Measurements from ENCODE around the gene ARF4. TPM values are rescaled to one million over a fixed set of nuclear protein-coding genes. Genes with fewer than 3 reads are reported as not detected.
A peak's percentile ranks its signal among the peaks of the same experiment; 100 is the strongest.

Gene ARF4
- total RNA-seq, 3 donors from 2014 or later (not counting 1 experiment from before 2014, with no cell fraction given) = 88.0 to 132 (median 89.6) TPM

GRCh38 chr3:57596495-57597126 is 533 bp downstream of the ARF4 start:
- Histone ChIP-seq H3K27ac (ENCODE audit: low read length) (peak overlapping the region; percentile 89), H3K4me3 (ENCODE audit: low read length) (peak overlapping the region; percentile 72), H3K36me3 (ENCODE audit: control insufficient read depth, insufficient read depth, low read length) (no peaks in the 10 kb centered on the region), H3K4me1 (ENCODE audit: control insufficient read depth, insufficient read depth, low read length) (peaks cover 28% of the 10 kb centered on the region), H3K9me3 (ENCODE audit: control insufficient read depth, insufficient read depth, low read length) (no peaks in the 10 kb centered on the region), H3K27me3 (ENCODE audit: control insufficient read depth, insufficient read depth, low read length) (no peaks in the 10 kb centered on the region)
- Mint-ChIP-seq H3K9me3 (no peaks in the 10 kb centered on the region), H3K36me3 (no peaks in the 10 kb centered on the region), H3K4me1 (peaks cover 53 to 65% of the 10 kb centered on the region in 2 donors), H3K27ac (peak overlapping the region; percentile 99), H3K4me3 (peak overlapping the region; percentile 95), H3K27me3 (ENCODE audit: low read depth in 2 of 2) (no peaks in the 10 kb centered on the region)
- DNase-seq (peak; percentile 55 to 76), ATAC-seq (no peak)
- intact Hi-C loops (cut with micrococcal nuclease) = loop anchor here (1.0 to 2.0 kb wide), 5 partner anchors 40 to 368 kb away; partner anchors contain the start of genes PDE12 and SLMAP
- no peak for TF ChIP-seq CTCF (IDR thresholded peaks at IDR 0.05)
- WGBS (ENCODE audit: insufficient coverage) = under 1% methylated on average over 28 of the region's 31 CpGs

DNA sequence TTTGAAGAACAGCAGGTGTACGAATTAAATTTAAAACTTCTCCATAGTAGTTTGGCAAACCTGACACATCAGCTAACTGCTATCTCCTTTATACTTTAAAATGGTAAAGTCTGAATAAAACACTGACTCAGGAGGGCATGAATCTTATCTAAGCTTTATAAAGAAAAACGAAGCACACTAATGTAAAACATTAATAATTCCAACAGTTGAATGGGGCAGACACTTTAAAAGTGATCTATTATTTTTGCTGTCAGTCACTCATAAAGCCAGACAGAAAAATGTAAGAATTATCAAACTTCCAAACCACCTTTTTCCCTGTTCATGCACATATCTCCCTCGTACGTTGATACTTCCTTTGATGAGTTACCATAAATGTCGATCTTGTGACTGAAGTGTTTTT is 2.6 kb downstream of the ARF4 start:
- no peak overlapping the region for H3K27ac ChIP-seq (ENCODE audit: low read length)
- H3K36me3 ChIP-seq (ENCODE audit: control insufficient read depth, insufficient read depth, low read length) = no peaks in the 10 kb centered on the region
- intact Hi-C loops (cut with micrococcal nuclease) = no loop called here
- H3K27me3 Mint-ChIP-seq (ENCODE audit: low read depth in 2 of 2) = no peaks in the 10 kb centered on the region
- H3K4me3 Mint-ChIP-seq = peak overlapping the region; percentile 95
- TF ChIP-seq CTCF (IDR thresholded peaks at IDR 0.05) = no peak
- no peaks in the 10 kb centered on the region for H3K9me3 Mint-ChIP-seq
- no peak overlapping the region for H3K4me3 ChIP-seq (ENCODE audit: low read length)
- ATAC-seq = no peak
- H3K4me1 Mint-ChIP-seq = peaks cover 58 to 67% of the 10 kb centered on the region in 2 donors
- no peaks in the 10 kb centered on the region for H3K27me3 ChIP-seq (ENCODE audit: control insufficient read depth, insufficient read depth, low read length)
- DNase-seq = no peak
- 78% methylated on average over 5 of the region's 5 CpGs for WGBS (ENCODE audit: insufficient coverage)
- H3K27ac Mint-ChIP-seq = peak overlapping the region; percentile 99
- peaks cover 28% of the 10 kb centered on the region for H3K4me1 ChIP-seq (ENCODE audit: control insufficient read depth, insufficient read depth, low read length)
- H3K36me3 Mint-ChIP-seq = no peaks in the 10 kb centered on the region
- H3K9me3 ChIP-seq (ENCODE audit: control insufficient read depth, insufficient read depth, low read length) = no peaks in the 10 kb centered on the region

GRCh38 chr3:57594144-57594543 is 3.0 kb downstream of the ARF4 start:
- whole genome bisulfite sequencing (ENCODE audit: insufficient coverage) = 98% methylated on average over 3 of the region's 4 CpGs

More at GRCh38 chr3:57594144-57594543, 3.0 kb downstream of the ARF4 start:
- Mint-ChIP-seq H3K4me3 (no peak overlapping the region), H3K4me1 (peaks cover 54 to 63% of the 10 kb centered on the region in 2 donors), H3K27ac (peak overlapping the region; percentile 99), H3K27me3 (ENCODE audit: low read depth in 2 of 2) (no peaks in the 10 kb centered on the region), H3K9me3 (no peaks in the 10 kb centered on the region), H3K36me3 (no peaks in the 10 kb centered on the region)
- intact Hi-C loops (cut with micrococcal nuclease) = no loop called here
- TF ChIP-seq CTCF (IDR thresholded peaks at IDR 0.05) = no peak
- Histone ChIP-seq H3K27me3 (ENCODE audit: control insufficient read depth, insufficient read depth, low read length) (no peaks in the 10 kb centered on the region), H3K9me3 (ENCODE audit: control insufficient read depth, insufficient read depth, low read length) (no peaks in the 10 kb centered on the region), H3K4me1 (ENCODE audit: control insufficient read depth, insufficient read depth, low read length) (peaks cover 27% of the 10 kb centered on the region), H3K27ac (ENCODE audit: low read length) (no peak overlapping the region), H3K4me3 (ENCODE audit: low read length) (no peak overlapping the region), H3K36me3 (ENCODE audit: control insufficient read depth, insufficient read depth, low read length) (no peaks in the 10 kb centered on the region)
- no peak for ATAC-seq
- no peak for DNase-seq
